Sigmoid colon (tissue), 7 donors: Measurements from ENCODE around the gene IFIT1. TPM values are rescaled to one million over a fixed set of nuclear protein-coding genes. Genes with fewer than 3 reads are reported as not detected.

Experiments used
- DNase-seq: peaks from one replicate; pipeline ENCODE4 v3.0.0-alpha.2; 2019
- H3K27ac ChIP-seq, 4 donors: fragments of 200-600 bp; sonication (generic); one replicate each; pipeline ENCODE4 v1.5.1; 2016 to 2019; ENCODE audit warnings: mild to moderate bottlenecking in 1 of 4
- H3K27me3 ChIP-seq, 3 donors: fragments of 200-600 bp; sonication (generic); one replicate each; pipeline ENCODE4 v1.5.1; 2019; ENCODE audit warnings: mild to moderate bottlenecking in 1 of 3
- H3K36me3 ChIP-seq, 4 donors: fragments of 200-600 bp; sonication (generic); one replicate each; pipeline ENCODE4 v1.5.1; 2016 to 2019
- H3K4me1 ChIP-seq, 4 donors: fragments of 200-600 bp; sonication (generic); one replicate each; pipeline ENCODE4 v1.5.1; 2017 to 2019
- H3K4me3 ChIP-seq, 4 donors: fragments of 200-600 bp; sonication (generic); one replicate each; pipeline ENCODE4 v1.5.1; 2017 to 2019; ENCODE audit warnings: mild to moderate bottlenecking in 2 of 4, moderate library complexity in 1 of 4
- H3K9me3 ChIP-seq, 4 donors: fragments of 200-600 bp in 3 of 4; sonication (generic) in 3 of 4; one replicate each; pipeline versions ENCODE4 v1.5.1 to v1.6.1; 2013 to 2019
- CTCF ChIP-seq, 4 experiments: fragments of 450-650 bp in 3 of 4; fragments of 200-600 bp in 1 of 4; IDR thresholded peaks; one replicate each; pipeline ENCODE4 v1.5.1; 2016 to 2019; ENCODE audit warnings: antibody characterized with exemption in 4 of 4, mild to moderate bottlenecking in 3 of 4, moderate library complexity in 2 of 4
- EP300 ChIP-seq, 4 donors: sonication (generic); formaldehyde crosslinking; IDR thresholded peaks; one replicate each; pipeline ENCODE4 v1.6.1; 2017; ENCODE audit warnings: antibody characterized with exemption in 4 of 4
- POLR2A ChIP-seq, 2 donors: fragments of 450-650 bp; IDR thresholded peaks; one replicate each; pipeline ENCODE4 v1.6.1; 2016; ENCODE audit warnings: antibody characterized with exemption in 2 of 2, mild to moderate bottlenecking in 2 of 2, moderate library complexity in 2 of 2
- POLR2AphosphoS5 ChIP-seq, 4 donors: sonication (generic); formaldehyde crosslinking; IDR thresholded peaks; one replicate each; pipeline ENCODE4 v1.6.1; 2017; ENCODE audit warnings: antibody characterized with exemption in 4 of 4
- WGBS, 2 donors: extraction: QIAGEN DNeasy Blood & Tissue Kit; methylation state at CpG; one replicate each; pipeline ENCODE4 v1.1.7; 2013; 5-methylcytosine and 5-hydroxymethylcytosine counted together
- intact Hi-C: fragments of 100-400 bp; cut with DNase I; formaldehyde crosslinking; loops from one replicate; pipeline ENCODE4 v1.15.1; 2023
- polyA plus RNA-seq, 3 donors: library from polyadenylated mRNA; stranded (reverse); fragments of 200-250 nt; gene quantifications; one replicate each; pipeline ENCODE4 v1.2.3, GENCODE V29; 2013
- total RNA-seq, 4 donors: library from RNA; depleted of rRNA; stranded (reverse); fragments of >200 nt; gene quantifications; one replicate each; pipeline ENCODE4 v1.1.0, GENCODE V29; 2016
- donor health status: healthy with polysubstance abuse.
- donor health status: Bipolar disorder and iron deficiency.
- donor health status: healthy.

The IFIT1 gene
- total and polyA plus RNA-seq, 7 donors: 6.9 to 33.5 (median 19.4) TPM

- WGBS, 2 donors: 0% methylated on average over 48 of the region's 48 CpGs
- TF ChIP-seq POLR2AphosphoS5 (IDR thresholded peaks at IDR 0.05) (peak; percentile 64 to 80 (median 73)), POLR2A (IDR thresholded peaks at IDR 0.05) (peak; percentile 12 to 29), CTCF (IDR thresholded peaks at IDR 0.05) (no peak), EP300 (IDR thresholded peaks at IDR 0.05) (no peak)
- DNase-seq: peak; percentile 88
- peak within 1 kb of the TSS; percentile 73 to 89 (median 80) for H3K4me3 ChIP-seq
- peak within 1 kb of the TSS; percentile 87 to 96 (median 94) for H3K27ac ChIP-seq
- intact Hi-C loops: loop anchor here (2.0 to 5.0 kb wide), 2 partner anchors 22 to 157 kb away; partner anchors contain the start of gene IFIT1
- H3K27me3 ChIP-seq: no peaks in the 10 kb centered on the region
- H3K9me3 ChIP-seq: no peaks in the 10 kb centered on the region
- peaks cover 0 to 5% (median 0%) of the 10 kb centered on the region in 4 donors for H3K36me3 ChIP-seq
- peaks cover 0 to 41% (median 30%) of the 10 kb centered on the region in 4 donors for H3K4me1 ChIP-seq
Observed at GRCh38 chr10:89414146-89414878, 21.9 kb downstream of the IFIT1 start, which contains the start of gene IFIT5. Gene IFIT5 (plus strand): TSS chr10:89414568. CDS start chr10:89414799, 231 bp downstream.

- intact Hi-C loops: loop anchor here (2.0 to 5.0 kb wide), 2 partner anchors 22 to 158 kb away; partner anchors contain the start of gene IFIT1
- Histone ChIP-seq H3K27me3 (no peaks in the 10 kb centered on the region), H3K9me3 (no peaks in the 10 kb centered on the region), H3K36me3 (peaks cover 0 to 5% (median 0%) of the 10 kb centered on the region in 4 donors), H3K4me1 (peaks cover 0 to 45% (median 30%) of the 10 kb centered on the region in 4 donors), H3K4me3 (peak overlapping the region; percentile 73 to 89 (median 80)), H3K27ac (peak overlapping the region; percentile 87 to 96 (median 94))
- WGBS, 2 donors: 1% methylated on average over 66 of the region's 66 CpGs
- peak; percentile 76 for DNase-seq
- peak in 1 of 4 experiments; percentile 8 for TF ChIP-seq CTCF (IDR thresholded peaks at IDR 0.05)
- TF ChIP-seq EP300 (IDR thresholded peaks at IDR 0.05): no peak
Observed at GRCh38 chr10:89414879-89415821, 22.7 kb downstream of the IFIT1 start.

GRCh38 chr10:89416465-89416864 lies 24.0 kb downstream of the IFIT1 start:
- intact Hi-C loops: no loop called here
- H3K9me3 ChIP-seq: no peaks in the 10 kb centered on the region
- 94 to 98% methylated on average over 1 of the region's 1 CpG for WGBS, 2 donors
- H3K36me3 ChIP-seq: peaks cover 0 to 9% (median 3%) of the 10 kb centered on the region in 4 donors
- no peak overlapping the region for H3K4me3 ChIP-seq
- no peak for DNase-seq
- H3K4me1 ChIP-seq: peaks cover 0 to 45% (median 30%) of the 10 kb centered on the region in 4 donors
- no peak for TF ChIP-seq EP300 (IDR thresholded peaks at IDR 0.05)
- no peak for TF ChIP-seq POLR2AphosphoS5 (IDR thresholded peaks at IDR 0.05)
- no peak for TF ChIP-seq CTCF (IDR thresholded peaks at IDR 0.05)
- TF ChIP-seq POLR2A (IDR thresholded peaks at IDR 0.05): no peak
- peak overlapping the region in 1 of 4 donors; percentile 6 for H3K27ac ChIP-seq
- H3K27me3 ChIP-seq: no peaks in the 10 kb centered on the region

GRCh38 chr10:89419548-89419947 lies 27.1 kb downstream of the IFIT1 start:
- no peak for DNase-seq
- TF ChIP-seq CTCF (IDR thresholded peaks at IDR 0.05): peak in 1 of 4 experiments; percentile 29
- no peak for TF ChIP-seq POLR2A (IDR thresholded peaks at IDR 0.05)
- Histone ChIP-seq H3K4me3 (no peak overlapping the region), H3K4me1 (peaks cover 0 to 41% (median 21%) of the 10 kb centered on the region in 4 donors), H3K27ac (no peak overlapping the region), H3K36me3 (peaks cover 0 to 13% (median 3%) of the 10 kb centered on the region in 4 donors), H3K9me3 (no peaks in the 10 kb centered on the region), H3K27me3 (no peaks in the 10 kb centered on the region)
- 45 to 87% methylated on average over 3 of the region's 3 CpGs for WGBS, 2 donors
- intact Hi-C loops: no loop called here
